Stimulated activated CD8-positive, alpha-beta memory T cell treated with anti-CD3 and anti-CD28 coated beads, Interleukin-12 subunit alpha, Interleukin-12 subunit beta, amount 100 ng/mL, for 24 hours (primary cell): ENCODE results near the gene PRSS50.
"Not testable (repeated sequence)": the region's sequence is repeated elsewhere in the genome, so short reads cannot be mapped to it uniquely, and the experiment has no call there.

Experiments used
- DNase-seq: peaks from one replicate; pipeline ENCODE4 v3.0.0-alpha.2; 2020; ENCODE audit errors: extremely low read depth

The PRSS50 gene

DNA sequence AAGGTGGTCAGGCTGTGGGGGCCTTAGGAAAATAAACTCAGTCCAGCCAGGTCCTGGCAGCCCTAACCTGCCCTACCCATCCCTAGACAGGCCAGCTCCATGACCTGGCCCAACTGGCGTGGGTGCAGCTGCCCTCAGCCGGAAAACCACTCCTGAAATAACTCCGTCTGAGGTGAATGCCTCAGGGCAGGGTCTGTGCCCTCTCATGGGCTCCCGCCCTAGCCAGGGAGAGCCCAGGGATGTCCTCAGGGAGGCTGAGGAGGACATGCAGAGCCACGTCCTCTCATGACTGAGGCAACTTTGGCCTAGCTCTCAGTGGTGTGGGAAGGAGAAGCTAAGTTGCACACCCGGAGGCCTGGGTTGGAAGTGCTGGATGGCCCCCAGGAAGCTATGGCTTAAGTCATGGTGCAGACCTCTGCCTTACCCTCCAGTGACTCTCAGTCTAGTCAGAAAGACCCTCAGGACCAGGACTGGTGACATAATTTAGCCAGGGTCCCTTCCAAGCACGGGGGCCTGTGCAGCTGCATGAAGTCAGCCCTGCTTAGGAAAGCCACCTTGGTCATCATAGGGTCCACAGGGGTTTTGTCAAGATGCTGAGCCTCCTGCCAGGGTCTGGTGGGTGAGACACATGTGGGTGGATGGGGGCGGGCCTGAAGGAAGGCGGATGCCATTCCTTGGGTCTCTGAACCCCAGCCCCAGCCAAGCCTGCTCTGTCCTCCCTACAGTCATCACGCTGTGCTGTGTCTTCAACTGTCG is 9.1 kb downstream of the PRSS50 start:
- no peak for DNase-seq

DNA sequence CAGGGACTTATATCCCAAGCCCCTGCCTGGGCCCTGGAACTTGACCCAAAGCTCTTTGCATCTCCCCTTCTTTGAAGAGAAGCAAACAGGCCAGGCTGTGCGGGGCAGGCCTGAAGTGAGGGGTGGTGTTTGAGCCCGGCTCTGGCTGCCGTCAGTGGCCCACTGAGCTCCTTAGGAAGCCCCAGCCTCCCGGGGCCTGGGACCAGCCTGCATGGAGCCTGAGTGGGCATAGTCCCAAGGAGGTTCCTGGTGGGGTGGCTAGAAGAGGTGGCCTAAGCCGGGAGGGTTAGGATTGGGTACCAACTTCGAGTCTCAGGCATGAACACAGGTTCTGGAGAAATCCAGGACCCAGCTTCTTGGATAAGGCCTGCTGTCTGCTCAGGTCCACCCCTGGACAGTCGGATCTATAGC is 10.1 kb downstream of the PRSS50 start:
- DNase-seq, result no peak

DNA sequence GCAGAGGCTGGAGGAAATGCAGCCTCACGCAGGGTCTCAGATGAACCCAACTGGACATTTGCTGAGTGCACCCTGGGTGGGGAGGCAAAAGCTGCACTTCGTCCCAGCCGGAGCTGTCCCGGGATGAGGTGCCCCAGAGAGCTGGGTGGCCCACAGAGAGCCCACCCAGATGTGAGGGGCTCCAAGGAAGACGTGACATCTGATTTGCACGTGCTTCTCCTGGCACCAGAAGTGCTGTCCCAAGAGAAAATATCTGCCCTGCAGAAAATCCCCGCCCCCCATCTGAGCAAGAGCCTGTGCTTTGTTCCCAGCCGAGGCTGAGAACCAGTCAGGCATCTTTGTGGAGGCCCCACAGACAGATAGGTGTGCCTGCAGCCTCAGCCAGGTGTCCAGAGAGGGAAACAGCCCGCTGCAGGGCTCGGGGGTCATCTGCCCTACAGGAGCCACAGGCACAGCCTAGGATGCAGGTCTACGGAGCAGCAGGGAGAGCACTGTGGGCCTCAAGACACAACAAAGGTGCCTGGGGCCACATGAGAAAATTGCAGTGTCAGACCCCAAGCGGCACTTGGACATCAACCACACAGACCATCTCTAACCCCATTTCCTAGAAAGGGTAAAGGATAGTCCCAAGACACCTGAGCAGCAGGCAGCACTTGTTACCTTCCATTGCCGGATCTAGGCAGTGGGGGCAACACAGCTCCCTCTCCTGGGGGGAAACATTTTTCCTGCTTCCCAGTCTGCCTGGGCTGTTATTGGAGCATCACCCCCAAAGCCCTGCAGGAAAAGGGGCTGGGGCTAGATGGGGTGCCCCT is 10.7 kb downstream of the PRSS50 start:
- no peak for DNase-seq

DNA sequence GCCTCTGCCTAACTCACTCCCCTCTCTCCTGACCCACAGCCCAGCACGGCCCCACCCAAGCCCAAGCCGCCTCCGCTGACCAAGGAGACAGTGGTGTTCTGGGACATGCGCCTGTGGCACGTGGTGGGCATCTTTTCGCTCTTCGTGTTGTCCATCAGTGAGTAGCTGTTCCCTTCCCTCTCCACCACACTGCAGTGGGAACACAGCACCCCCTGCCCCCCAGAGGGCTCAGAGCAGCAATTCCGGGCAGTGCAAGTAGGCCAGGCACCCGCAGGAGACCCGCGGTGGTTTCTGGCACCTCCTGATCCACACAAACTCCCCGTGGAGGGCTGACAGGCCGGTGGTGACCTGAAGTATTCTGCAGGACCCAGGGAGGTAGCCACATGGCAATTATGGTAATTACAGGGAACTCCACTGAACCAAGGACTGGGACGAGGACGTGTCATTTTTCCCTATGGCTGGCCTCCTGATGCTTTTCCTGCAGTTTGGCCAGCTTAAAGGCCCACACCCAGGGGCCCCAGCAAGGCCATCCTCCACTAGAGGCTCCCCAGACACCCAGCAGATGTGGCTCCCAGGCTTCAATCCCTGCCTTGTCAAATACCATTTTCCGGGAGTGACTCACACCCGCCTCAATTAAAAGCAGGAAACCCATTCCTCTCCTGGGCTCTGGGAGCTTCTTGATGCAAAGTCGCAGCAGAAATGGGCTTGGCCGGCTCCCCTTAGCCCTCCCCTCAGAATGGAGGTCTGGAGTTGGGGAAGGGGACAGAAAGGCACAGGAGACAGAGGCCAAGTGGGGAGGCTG is 11.7 kb downstream of the PRSS50 start:
- DNase-seq, result no peak

DNA sequence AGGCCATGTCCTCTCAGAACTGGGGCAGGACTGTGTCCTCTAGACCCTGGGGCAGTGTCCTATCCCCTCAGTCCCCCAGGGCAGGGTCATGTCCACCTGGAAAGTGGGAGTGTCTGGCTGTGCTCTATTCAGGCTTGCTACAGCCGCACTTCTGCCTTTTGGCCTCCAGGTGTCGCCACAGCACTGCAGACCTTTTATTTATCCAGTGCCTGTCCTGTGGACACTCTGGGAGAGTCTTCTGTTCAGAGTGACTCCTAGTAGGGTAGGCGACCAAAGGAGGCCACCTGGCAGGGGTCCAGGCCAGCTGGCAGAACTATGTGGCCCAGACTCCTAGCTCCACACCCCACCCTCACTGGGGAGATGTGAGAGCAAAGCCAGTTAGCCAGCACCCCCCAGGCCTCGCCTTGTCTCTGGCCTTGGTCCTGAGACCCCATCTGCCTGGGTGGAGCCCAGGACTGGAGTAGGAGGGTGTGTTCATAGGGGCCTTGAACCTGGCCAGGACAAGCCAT is 12.6 kb downstream of the PRSS50 start:
- DNase-seq, result no peak

DNA sequence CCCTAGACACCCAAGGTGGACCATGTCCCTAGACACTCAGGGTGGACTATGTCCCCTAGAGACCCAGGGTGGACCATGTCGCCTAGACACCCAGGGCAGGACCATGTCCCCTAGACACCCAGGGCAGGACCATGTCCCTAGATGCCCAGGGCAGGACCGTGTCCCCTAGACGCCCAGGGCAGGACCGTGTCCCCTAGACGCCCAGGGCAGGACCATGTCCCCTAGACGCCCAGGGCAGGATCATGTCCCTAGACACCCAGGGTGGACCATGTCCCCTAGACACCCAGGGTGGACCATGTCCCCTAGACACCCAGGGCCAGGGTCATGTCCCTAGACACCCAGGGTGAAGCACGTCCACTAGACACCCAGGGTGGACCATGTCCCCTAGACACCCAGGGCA is 13.3 kb downstream of the PRSS50 start:
- not testable (repeated sequence) for DNase-seq

DNA sequence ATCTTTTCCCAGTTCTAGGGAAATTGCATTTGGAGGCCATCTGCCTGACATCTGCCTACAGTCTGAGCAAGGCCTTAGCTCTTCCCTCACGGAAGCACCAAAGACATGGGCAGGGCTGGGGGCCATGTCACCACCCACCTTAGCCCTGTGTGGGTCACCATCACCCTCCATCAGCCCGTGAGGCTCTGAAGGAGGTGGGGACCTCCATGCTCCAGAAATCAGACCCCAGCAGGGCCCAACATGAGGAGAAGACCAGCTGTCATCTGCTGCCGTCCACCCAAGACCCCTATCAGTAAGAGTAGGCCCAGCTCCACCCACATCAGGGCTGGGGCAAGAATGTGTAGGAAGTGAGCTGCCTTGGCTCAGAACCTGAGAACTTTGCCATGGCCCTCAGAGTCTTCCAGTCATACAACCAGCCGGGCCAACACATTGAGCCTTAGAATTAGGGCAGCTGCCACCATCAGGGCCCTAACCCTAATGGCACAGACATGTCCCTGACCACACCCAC is 14.6 kb downstream of the PRSS50 start:
- no peak for DNase-seq

DNA sequence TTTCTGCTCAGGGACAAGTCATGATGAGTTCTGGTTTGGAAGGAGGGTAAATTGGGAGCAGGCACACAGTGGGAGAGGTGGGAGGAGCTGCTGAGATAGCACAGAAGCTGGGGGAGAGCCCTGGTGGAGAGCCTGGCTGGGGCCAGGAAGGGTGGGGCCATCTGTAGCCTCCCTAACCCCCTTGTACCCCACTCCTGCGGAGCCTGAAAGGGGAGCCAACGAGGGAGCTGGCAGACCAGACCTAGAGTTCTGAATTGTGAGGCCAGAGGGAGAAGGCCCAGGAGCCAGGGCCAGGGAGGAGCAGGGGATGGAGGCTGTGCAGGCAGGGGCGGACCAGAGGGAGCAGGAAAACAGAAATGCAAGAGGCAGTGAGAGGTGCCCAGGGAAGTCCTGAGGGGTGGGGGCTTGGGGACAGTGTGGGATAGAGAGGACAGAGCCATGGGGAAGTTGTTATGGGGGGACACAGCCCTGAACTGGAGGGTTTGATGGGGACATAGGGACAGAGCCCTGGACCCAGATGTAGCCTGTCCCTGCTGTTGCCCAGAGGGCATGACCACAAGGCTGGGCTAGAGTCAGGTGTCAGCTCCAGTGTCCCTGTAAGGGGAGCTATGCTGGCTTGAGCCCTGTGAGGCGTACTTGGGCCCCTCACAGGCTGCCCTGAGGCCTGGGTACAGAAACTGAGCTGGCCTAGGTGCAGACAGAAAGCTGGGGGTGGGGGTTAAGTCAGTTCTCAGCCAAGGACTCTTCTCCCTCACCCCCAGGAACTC is 15.2 kb downstream of the PRSS50 start:
- no peak for DNase-seq

DNA sequence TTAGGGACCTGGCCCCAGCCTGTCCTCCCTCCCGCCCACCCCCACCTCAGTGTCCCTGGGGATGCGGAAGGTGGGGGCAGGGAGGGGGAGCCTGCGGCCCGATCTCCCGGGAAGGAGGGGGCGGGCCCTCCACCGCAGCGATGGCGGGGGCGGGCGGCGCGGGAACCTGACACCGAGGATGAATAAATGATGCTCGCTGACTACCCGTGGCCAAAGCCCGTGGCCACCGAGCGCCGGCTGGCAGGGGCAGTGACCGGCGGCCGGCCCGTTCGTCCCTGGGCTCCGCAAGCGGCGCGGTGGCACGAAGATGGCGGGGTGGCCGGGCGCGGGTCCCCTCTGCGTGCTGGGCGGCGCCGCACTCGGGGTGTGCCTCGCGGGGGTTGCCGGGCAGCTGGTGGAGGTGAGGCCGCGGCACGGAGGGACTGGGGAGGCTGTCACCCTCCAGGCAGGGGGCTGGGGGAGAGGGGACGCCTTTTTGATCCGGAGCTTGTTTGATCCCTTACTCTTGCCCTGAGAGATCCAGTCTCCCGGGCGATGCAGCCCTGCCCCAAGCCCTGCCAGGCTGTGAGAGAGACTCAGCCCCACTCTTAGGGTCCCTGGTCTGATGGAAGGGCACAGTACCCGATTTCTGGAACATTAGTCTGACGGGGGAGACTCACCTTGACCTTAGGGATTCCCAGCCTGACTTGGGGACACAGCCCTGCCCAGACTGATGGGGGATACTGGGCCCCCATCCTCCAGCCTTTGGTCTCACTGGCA is 16.3 kb downstream of the PRSS50 start, which contains the start of gene TMIE:
Gene TMIE (plus strand): TSS at position 212 of the 759 bp plus-strand sequence. CDS start 96 bp downstream, at position 308.
- no peak for DNase-seq

DNA sequence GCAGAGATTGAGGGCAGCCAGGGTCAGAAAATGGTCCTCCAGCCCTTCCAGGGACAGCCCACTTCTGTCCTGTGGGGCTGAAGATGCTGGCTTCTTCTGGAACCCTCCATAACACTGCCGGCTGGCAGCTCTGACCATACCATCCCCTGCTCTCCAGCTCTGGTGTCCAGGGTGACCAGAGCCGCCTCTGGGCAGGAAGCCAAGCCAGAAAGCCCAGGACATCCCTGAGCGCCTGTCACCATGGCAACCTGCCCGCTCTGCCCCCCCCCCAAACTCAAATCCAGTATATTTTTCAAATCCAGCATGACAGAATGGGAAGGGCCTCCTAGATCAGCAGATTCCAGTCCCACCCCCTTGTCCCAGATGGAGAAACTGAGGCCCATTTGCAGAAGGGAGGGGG is 16.9 kb downstream of the PRSS50 start:
- no peak for DNase-seq

DNA sequence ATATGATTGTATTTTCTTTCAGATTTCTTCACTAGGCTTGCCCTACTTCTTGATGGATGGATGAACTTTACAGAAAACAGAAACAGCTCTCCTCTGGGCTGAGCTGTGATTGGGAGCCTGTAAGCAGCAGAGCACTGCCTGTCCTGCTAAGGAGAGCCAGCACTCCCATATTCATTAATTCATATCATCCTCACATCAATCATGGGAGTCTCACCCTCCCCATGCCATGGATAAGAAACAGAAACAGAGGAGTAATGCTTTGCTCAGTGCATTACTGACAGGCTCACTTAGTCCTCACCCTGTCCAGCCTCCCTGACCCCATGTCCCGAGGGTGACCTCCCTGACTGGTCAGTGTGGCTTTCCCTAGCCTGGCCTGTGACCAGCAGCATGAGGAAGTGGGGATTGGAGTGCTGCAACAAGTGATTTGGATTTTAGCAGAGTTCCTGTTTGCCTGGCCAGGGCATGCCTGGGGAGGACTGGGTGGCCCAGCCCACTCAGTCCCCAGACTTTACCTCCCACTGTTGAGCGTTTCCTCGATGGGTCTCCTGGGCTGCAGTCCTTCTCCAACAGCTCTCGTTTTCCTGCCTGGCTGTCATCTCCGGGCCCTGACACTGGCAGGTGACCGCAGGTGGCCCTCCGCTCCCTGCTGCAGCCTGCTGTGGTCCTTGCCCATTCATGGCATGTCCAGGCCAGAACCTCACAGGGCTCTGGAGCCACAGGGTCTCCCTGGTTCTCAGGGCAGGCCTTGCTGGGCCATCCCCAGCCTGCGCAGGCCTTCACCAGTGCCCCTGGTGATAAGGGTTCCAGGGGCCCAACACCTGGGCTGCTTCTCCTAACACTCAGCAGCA is 17.8 kb downstream of the PRSS50 start:
- no peak for DNase-seq

DNA sequence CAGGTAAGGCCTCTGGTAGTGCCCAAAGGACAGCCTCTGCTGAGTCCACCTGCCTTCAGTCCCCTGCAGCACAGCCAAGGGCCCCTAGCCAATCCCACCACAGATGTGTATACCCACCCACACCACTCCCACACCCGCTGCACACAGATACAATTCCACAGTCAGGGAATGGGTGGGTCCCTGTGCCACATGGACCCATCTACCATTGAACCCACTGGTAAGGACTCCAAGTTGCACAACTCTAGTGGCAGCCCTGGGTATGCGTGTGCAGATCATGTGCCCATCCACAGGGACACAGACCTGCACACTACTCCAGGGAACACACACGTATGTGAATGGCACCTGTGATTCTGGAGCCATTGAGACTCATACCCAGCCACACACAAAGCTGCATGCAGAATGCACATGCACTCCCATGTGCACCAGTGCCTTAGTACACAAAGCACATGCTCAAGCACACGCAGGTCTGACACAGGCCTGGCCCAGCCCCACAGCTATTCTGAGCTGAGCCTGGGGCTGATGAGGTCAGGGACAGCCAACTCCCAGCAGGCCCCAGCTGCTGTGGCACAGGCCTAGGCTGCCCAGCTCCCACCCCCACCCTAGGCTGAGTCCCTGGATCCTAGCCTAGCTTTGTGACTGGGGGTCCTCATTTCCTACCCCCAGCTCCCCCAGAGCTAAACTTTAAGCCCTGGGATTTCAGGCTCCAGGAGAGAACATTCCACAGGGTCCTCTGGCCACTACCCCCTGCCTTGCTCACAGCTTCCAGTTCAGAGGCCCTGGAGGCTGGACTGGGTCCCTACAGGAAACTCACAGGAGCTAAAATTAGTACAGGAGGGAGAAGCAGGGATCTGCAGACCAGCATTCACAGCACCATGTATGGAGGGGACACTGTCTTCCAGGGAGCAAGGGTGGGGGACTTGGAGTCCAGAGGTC is 21.4 kb downstream of the PRSS50 start:
- DNase-seq, result no peak

DNA sequence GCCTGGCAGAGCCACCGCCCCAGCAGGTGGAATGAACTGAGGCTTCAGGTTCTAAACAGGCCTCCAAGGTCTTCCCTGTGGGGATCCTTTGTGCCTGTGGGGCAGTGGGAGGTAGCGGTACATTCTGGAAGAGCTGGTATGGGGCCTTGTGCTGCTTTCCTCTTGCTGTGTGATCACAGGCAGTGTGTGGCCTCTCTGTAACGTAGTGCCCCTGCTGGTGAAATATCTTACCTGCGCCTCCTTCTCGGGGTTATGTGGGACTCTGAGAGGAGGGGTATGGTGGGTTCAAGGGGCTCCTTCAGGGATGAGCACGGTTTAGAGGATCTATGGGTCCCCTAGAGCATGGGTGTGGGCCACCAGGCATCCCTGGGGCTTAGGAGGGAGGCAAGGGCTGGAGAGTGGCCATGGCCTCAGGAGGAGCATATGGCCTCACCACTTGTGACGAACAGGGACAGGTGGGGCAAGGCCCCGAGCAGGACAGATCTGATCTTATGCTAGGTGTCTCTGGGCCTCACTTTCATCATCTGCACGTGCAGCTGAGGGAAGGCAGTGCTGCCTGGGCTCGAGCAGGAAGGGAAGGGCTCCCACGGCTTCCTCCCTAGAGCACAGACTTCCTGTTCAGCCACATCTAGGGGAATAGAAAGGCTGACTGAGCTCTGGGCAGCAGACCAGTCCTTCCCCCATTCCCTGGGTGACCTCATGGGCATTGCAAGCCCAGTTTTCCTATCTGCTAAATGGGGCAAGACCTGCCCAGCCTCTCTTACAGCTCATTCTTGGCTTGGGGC is 22.3 kb downstream of the PRSS50 start:
- no peak for DNase-seq

DNA sequence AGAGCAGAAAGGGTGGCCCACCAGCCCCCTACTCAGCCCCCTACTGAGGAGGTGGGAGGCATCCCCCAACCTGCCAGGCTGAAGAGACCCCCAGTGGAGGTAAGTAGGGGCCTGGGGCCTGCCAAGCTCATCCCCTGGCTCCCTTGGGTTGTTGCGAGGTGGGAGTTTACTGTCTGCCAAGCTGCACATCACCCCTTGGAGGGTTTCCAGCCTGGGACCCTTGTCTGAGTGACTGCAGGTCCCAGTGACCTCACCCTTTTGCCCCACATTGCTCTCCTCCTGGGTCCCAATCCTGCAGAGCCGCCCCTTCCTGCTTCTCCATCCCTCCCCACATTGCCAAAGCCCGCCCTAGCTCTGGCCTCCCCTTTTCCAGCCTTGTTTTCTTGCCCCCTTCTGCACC is 23.1 kb downstream of the PRSS50 start:
- DNase-seq, result no peak

DNA sequence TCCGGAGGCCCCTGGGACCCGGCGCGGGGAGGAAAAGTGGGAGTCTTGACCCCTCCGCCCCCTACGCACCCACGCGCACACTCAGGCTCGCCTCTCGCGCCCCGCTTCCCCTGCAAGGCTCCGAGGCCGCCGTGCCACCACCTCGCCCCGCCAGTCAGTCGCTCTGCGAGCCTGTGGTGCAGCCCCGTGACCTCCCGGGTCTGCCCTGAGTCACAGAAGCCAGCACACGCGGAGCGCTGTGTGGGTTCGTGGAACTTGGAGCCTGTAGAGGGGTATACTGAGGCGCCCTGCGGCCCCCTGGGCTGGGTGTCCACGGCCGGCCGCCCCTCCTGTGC is 23.8 kb downstream of the PRSS50 start:
- DNase-seq, result no peak

DNA sequence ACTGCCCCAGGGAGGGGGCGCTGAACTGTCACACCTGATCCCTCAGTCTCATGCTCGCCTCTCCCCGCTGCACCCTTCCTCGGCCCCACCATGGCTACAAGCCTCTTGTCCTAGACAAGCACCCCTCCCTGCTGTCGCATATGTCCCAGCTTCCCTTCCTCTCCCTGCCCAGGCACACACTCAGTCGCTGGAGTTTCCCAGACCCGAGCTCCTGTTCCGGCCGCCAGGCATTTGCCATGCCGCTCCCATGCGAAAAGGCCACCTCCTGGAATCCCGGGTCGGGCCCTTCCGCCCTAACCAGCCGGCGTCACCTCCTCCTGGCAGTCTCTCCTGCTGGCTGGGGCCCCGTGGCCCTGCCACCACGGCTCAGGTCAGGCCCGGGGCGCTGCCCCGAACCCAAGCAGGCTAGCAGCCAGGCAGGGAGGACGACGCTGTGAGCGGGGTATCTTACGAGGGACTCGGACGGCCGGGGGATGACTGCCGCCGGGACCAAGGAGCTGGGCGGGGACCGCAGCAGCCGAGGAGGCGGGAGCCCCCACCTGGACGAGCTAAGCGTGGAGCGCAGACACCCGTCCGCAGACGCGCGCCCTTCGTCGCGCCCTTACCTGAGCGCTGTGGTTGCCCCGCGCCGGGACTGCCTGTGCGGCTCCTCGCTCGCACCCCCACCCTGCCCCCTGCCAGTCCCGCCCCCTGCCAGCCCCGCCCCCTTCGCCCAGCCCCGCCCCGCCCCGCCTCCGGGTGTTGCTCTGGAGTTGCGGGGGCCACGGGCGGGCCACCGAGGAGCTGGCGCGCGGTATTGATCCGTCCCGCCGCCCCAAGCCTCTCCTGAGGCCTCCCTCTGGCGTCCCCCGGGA is 24.4 kb downstream of the PRSS50 start, which contains the start of gene ALS2CL:
Gene ALS2CL (minus strand): TSS at position 642 of the 854 bp plus-strand sequence. CDS start 4,239 bp downstream, outside the sequence.
- peak; percentile 24 for DNase-seq
